GM10266 (cell line): ENCODE data around the gene DNAJA2.

Experiments used
- DNase-seq: peaks from one replicate; pipeline ENCODE4 v3.0.0; 2012; ENCODE audit errors: extremely low spot score
- CTCF ChIP-seq: IDR thresholded peaks from 2 replicates; pipeline ENCODE4 v1.5.1; 2012; ENCODE audit warnings: mild to moderate bottlenecking, low read depth; ENCODE audit not compliant: control insufficient read depth, insufficient read depth; ENCODE audit errors: missing control alignments

DNAJA2 gene

GRCh38 chr16:46973207-46973995 is at the start of gene DNAJA2:
Gene DNAJA2, minus strand, starts transcription at chr16:46973674. Its CDS starts 102 bp downstream, at chr16:46973572.
- no peak for TF ChIP-seq CTCF
- peak; percentile 95 for DNase-seq

GRCh38 chr16:47019568-47019967 is 46.1 kb upstream of the DNAJA2 start:
- TF ChIP-seq CTCF: no peak
- no peak for DNase-seq

- TF ChIP-seq CTCF: peak; percentile 72
- peak; percentile 92 for DNase-seq
Observed at GRCh38 chr16:47018223-47018891, 44.9 kb upstream of the DNAJA2 start.

- no peak for TF ChIP-seq CTCF
- no peak for DNase-seq
Observed at GRCh38 chr16:47017636-47018035, 44.2 kb upstream of the DNAJA2 start.

- TF ChIP-seq CTCF: no peak
- DNase-seq: peak; percentile 86
Observed at GRCh38 chr16:47016700-47017133, 43.2 kb upstream of the DNAJA2 start.

GRCh38 chr16:47013910-47014309 is 40.4 kb upstream of the DNAJA2 start:
- no peak for DNase-seq

More at GRCh38 chr16:47013910-47014309, 40.4 kb upstream of the DNAJA2 start:
- no peak for TF ChIP-seq CTCF
